GM12878 (cell line): ENCODE results near the gene TDRD10. TPM values are rescaled to one million over a fixed set of nuclear protein-coding genes. Genes with fewer than 3 reads are reported as not detected.

Source experiments
- polyA plus RNA-seq, 11 experiments: library from polyadenylated mRNA; depleted of rRNA in 4 of 11; unstranded in 6 of 11; stranded (reverse) in 5 of 11; fragments of >200 nt; fragmentation: Nextera tagmentation in 4 of 11; fragmentation: Illumina TruSeq in 1 of 11; extraction: Ambion mirVana in 4 of 11; extraction: Trizol in 1 of 11; gene quantifications; 1 replicate in 1 of 11; 2 replicates in 10 of 11; pipeline versions ENCODE4 v1.2.1 to v1.2.3, GENCODE V29; 2011 to 2016; ENCODE audit warnings: inconsistent platforms in 2 of 11, missing spikeins in 2 of 11, low read depth in 1 of 11
- total RNA-seq, 4 experiments: library from RNA; depleted of rRNA in 3 of 4; stranded (reverse); fragments of >200 nt in 3 of 4; fragmentation: Illumina TruSeq in 1 of 4; extraction: Trizol in 1 of 4; gene quantifications; 2 replicates each; pipeline versions ENCODE4 v1.2.1 to v1.2.3, GENCODE V29; 2013 to 2021

Gene TDRD10
- total and polyA plus RNA-seq, 10 of the 15 experiments (the other 5 are each of a cell fraction or from before 2014, with no cell fraction given), result not detected

Other genes with a start within 250 kb of the TDRD10 start
Only the 7 nearest of the 8 such genes appear.
- gene AQP10, start 181.1 kb upstream of the TDRD10 start, total RNA-seq (2014; rRNA removed), result not detected in 2 replicates
- not detected in 2 replicates for gene AQP10, start 181.1 kb upstream of the TDRD10 start, total RNA-seq (2014; rRNA removed; fragmentation: Illumina TruSeq; extraction: Trizol)
- gene AQP10, start 181.1 kb upstream of the TDRD10 start, total RNA-seq (2021), result not detected in 2 replicates
- gene AQP10, start 181.1 kb upstream of the TDRD10 start, polyA plus RNA-seq (2011; rRNA removed), result not detected in 2 replicates
- not detected in 2 replicates for gene AQP10, start 181.1 kb upstream of the TDRD10 start, polyA plus RNA-seq (2014; fragmentation: Illumina TruSeq; extraction: Trizol)
- not detected for gene AQP10, start 181.1 kb upstream of the TDRD10 start, polyA plus RNA-seq (2014; fragmentation: Nextera tagmentation; extraction: Ambion mirVana)
- not detected in 2 replicates for gene AQP10, start 181.1 kb upstream of the TDRD10 start, polyA plus RNA-seq (2014; rRNA removed)
- gene AQP10, start 181.1 kb upstream of the TDRD10 start, polyA plus RNA-seq (2016; fragmentation: Nextera tagmentation; extraction: Ambion mirVana), result not detected
- gene ATP8B2, start 176.7 kb upstream of the TDRD10 start, total RNA-seq (2014; rRNA removed), result 51.1 and 61.8 TPM in 2 replicates
- 20.1 and 21.2 TPM in 2 replicates for gene ATP8B2, start 176.7 kb upstream of the TDRD10 start, total RNA-seq (2014; rRNA removed; fragmentation: Illumina TruSeq; extraction: Trizol)
- gene ATP8B2, start 176.7 kb upstream of the TDRD10 start, total RNA-seq (2021), result 37.1 and 39.7 TPM in 2 replicates
- 4.5 and 6.1 TPM in 2 replicates for gene ATP8B2, start 176.7 kb upstream of the TDRD10 start, polyA plus RNA-seq (2011; rRNA removed)
- 15.2 and 20.2 TPM in 2 replicates for gene ATP8B2, start 176.7 kb upstream of the TDRD10 start, polyA plus RNA-seq (2014; fragmentation: Illumina TruSeq; extraction: Trizol)
- gene ATP8B2, start 176.7 kb upstream of the TDRD10 start, polyA plus RNA-seq (2014; fragmentation: Nextera tagmentation; extraction: Ambion mirVana), result under 1 TPM; 0.44 to 0.82 TPM
- 38.8 and 51.7 TPM in 2 replicates for gene ATP8B2, start 176.7 kb upstream of the TDRD10 start, polyA plus RNA-seq (2014; rRNA removed)
- gene ATP8B2, start 176.7 kb upstream of the TDRD10 start, polyA plus RNA-seq (2016; fragmentation: Nextera tagmentation; extraction: Ambion mirVana), result 1 to 10 TPM; 7.8 to 9.7 TPM
- 29.3 and 31.9 TPM in 2 replicates for gene IL6R, start 96.9 kb upstream of the TDRD10 start, total RNA-seq (2014; rRNA removed)
- 17.4 and 18.2 TPM in 2 replicates for gene IL6R, start 96.9 kb upstream of the TDRD10 start, total RNA-seq (2014; rRNA removed; fragmentation: Illumina TruSeq; extraction: Trizol)
- 37.7 and 43.4 TPM in 2 replicates for gene IL6R, start 96.9 kb upstream of the TDRD10 start, total RNA-seq (2021)
- 4.0 and 6.1 TPM in 2 replicates for gene IL6R, start 96.9 kb upstream of the TDRD10 start, polyA plus RNA-seq (2011; rRNA removed)
- gene IL6R, start 96.9 kb upstream of the TDRD10 start, polyA plus RNA-seq (2014; fragmentation: Illumina TruSeq; extraction: Trizol), result 21.7 and 23.9 TPM in 2 replicates
- gene IL6R, start 96.9 kb upstream of the TDRD10 start, polyA plus RNA-seq (2014; fragmentation: Nextera tagmentation; extraction: Ambion mirVana), result 1 to 10 TPM; 1.9 to 3.9 TPM
- 34.0 and 45.3 TPM in 2 replicates for gene IL6R, start 96.9 kb upstream of the TDRD10 start, polyA plus RNA-seq (2014; rRNA removed)
- 10 to 100 TPM; 16.5 to 16.8 TPM for gene IL6R, start 96.9 kb upstream of the TDRD10 start, polyA plus RNA-seq (2016; fragmentation: Nextera tagmentation; extraction: Ambion mirVana)
- gene SHE, start 193 bp downstream of the TDRD10 start, total RNA-seq (2014; rRNA removed), result under 0.01 and 0.05 TPM in 2 replicates
- gene SHE, start 193 bp downstream of the TDRD10 start, total RNA-seq (2014; rRNA removed; fragmentation: Illumina TruSeq; extraction: Trizol), result 0.04 and 0.05 TPM in 2 replicates
- gene SHE, start 193 bp downstream of the TDRD10 start, total RNA-seq (2021), result 0.05 TPM in 2 replicates
- not detected in 2 replicates for gene SHE, start 193 bp downstream of the TDRD10 start, polyA plus RNA-seq (2011; rRNA removed)
- gene SHE, start 193 bp downstream of the TDRD10 start, polyA plus RNA-seq (2014; fragmentation: Illumina TruSeq; extraction: Trizol), result 0.03 TPM in 1 of 2 replicates, not detected in the other
- gene SHE, start 193 bp downstream of the TDRD10 start, polyA plus RNA-seq (2014; fragmentation: Nextera tagmentation; extraction: Ambion mirVana), result under 1 TPM; 0.02 TPM
- 0.03 and 0.04 TPM in 2 replicates for gene SHE, start 193 bp downstream of the TDRD10 start, polyA plus RNA-seq (2014; rRNA removed)
- not detected for gene SHE, start 193 bp downstream of the TDRD10 start, polyA plus RNA-seq (2016; fragmentation: Nextera tagmentation; extraction: Ambion mirVana)
- gene UBE2Q1, start 56.4 kb downstream of the TDRD10 start, total RNA-seq (2014; rRNA removed), result 30.3 and 33.6 TPM in 2 replicates
- 34.8 and 40.0 TPM in 2 replicates for gene UBE2Q1, start 56.4 kb downstream of the TDRD10 start, total RNA-seq (2014; rRNA removed; fragmentation: Illumina TruSeq; extraction: Trizol)
- 79.1 and 82.6 TPM in 2 replicates for gene UBE2Q1, start 56.4 kb downstream of the TDRD10 start, total RNA-seq (2021)
- 23.5 and 25.1 TPM in 2 replicates for gene UBE2Q1, start 56.4 kb downstream of the TDRD10 start, polyA plus RNA-seq (2011; rRNA removed)
- 63.9 and 75.3 TPM in 2 replicates for gene UBE2Q1, start 56.4 kb downstream of the TDRD10 start, polyA plus RNA-seq (2014; fragmentation: Illumina TruSeq; extraction: Trizol)
- gene UBE2Q1, start 56.4 kb downstream of the TDRD10 start, polyA plus RNA-seq (2014; fragmentation: Nextera tagmentation; extraction: Ambion mirVana), result 10 to 100 TPM; 11.0 to 20.3 TPM
- gene UBE2Q1, start 56.4 kb downstream of the TDRD10 start, polyA plus RNA-seq (2014; rRNA removed), result 24.7 and 27.0 TPM in 2 replicates
- 1 to 10 TPM; 3.9 to 4.3 TPM for gene UBE2Q1, start 56.4 kb downstream of the TDRD10 start, polyA plus RNA-seq (2016; fragmentation: Nextera tagmentation; extraction: Ambion mirVana)
- gene CHRNB2, start 65.6 kb downstream of the TDRD10 start, total RNA-seq (2014; rRNA removed), result not detected in 2 replicates
- gene CHRNB2, start 65.6 kb downstream of the TDRD10 start, total RNA-seq (2014; rRNA removed; fragmentation: Illumina TruSeq; extraction: Trizol), result not detected in 2 replicates
- gene CHRNB2, start 65.6 kb downstream of the TDRD10 start, total RNA-seq (2021), result 0.03 TPM in 1 of 2 replicates, not detected in the other
- gene CHRNB2, start 65.6 kb downstream of the TDRD10 start, polyA plus RNA-seq (2011; rRNA removed), result not detected in 2 replicates
- 0.03 TPM in 1 of 2 replicates, not detected in the other for gene CHRNB2, start 65.6 kb downstream of the TDRD10 start, polyA plus RNA-seq (2014; fragmentation: Illumina TruSeq; extraction: Trizol)
- gene CHRNB2, start 65.6 kb downstream of the TDRD10 start, polyA plus RNA-seq (2014; fragmentation: Nextera tagmentation; extraction: Ambion mirVana), result not detected
- gene CHRNB2, start 65.6 kb downstream of the TDRD10 start, polyA plus RNA-seq (2014; rRNA removed), result 0.01 and 0.04 TPM in 2 replicates
- under 1 TPM in 1 of 2 experiments, not detected in 1; 0.11 TPM for gene CHRNB2, start 65.6 kb downstream of the TDRD10 start, polyA plus RNA-seq (2016; fragmentation: Nextera tagmentation; extraction: Ambion mirVana)
- gene ADAR, start 106.0 kb downstream of the TDRD10 start, total RNA-seq (2014; rRNA removed), result 177 and 189 TPM in 2 replicates
- 174 and 179 TPM in 2 replicates for gene ADAR, start 106.0 kb downstream of the TDRD10 start, total RNA-seq (2014; rRNA removed; fragmentation: Illumina TruSeq; extraction: Trizol)
- 283 and 292 TPM in 2 replicates for gene ADAR, start 106.0 kb downstream of the TDRD10 start, total RNA-seq (2021)
- gene ADAR, start 106.0 kb downstream of the TDRD10 start, polyA plus RNA-seq (2011; rRNA removed), result 369 and 413 TPM in 2 replicates
- 213 and 235 TPM in 2 replicates for gene ADAR, start 106.0 kb downstream of the TDRD10 start, polyA plus RNA-seq (2014; fragmentation: Illumina TruSeq; extraction: Trizol)
- 100 to 1,000 TPM in 1 of 2 experiments, 10 to 100 TPM in 1; 55.5 to 105 TPM for gene ADAR, start 106.0 kb downstream of the TDRD10 start, polyA plus RNA-seq (2014; fragmentation: Nextera tagmentation; extraction: Ambion mirVana)
- 172 and 180 TPM in 2 replicates for gene ADAR, start 106.0 kb downstream of the TDRD10 start, polyA plus RNA-seq (2014; rRNA removed)
- 100 to 1,000 TPM; 160 to 169 TPM for gene ADAR, start 106.0 kb downstream of the TDRD10 start, polyA plus RNA-seq (2016; fragmentation: Nextera tagmentation; extraction: Ambion mirVana)